Neuronal stem cell (in vitro differentiated cells): ENCODE results near the gene MEGF6.

Experiments
- DNase-seq: peaks from one replicate; pipeline ENCODE4 v3.0.0-alpha.2; 2013; ENCODE audit warnings: low spot score
- H2AFZ ChIP-seq: one replicate; pipeline ENCODE4 v1.6.1; 2013; ENCODE audit warnings: mild to moderate bottlenecking, low read length, inconsistent platforms
- H2AK5ac ChIP-seq: 2 replicates; pipeline ENCODE4 v1.6.1; 2013; ENCODE audit warnings: low read depth, mild to moderate bottlenecking, inconsistent platforms, low read length, moderate library complexity, mixed read lengths
- H2BK120ac ChIP-seq: 2 replicates; pipeline ENCODE4 v1.6.1; 2013; ENCODE audit warnings: low read depth, mild to moderate bottlenecking, inconsistent platforms, low read length, moderate library complexity, mixed read lengths
- H2BK12ac ChIP-seq: one replicate; pipeline ENCODE4 v1.6.1; 2013; ENCODE audit warnings: low read length, inconsistent platforms
- H2BK15ac ChIP-seq: 2 replicates; pipeline ENCODE4 v1.6.1; 2013; ENCODE audit warnings: mild to moderate bottlenecking, low read length, inconsistent platforms, mixed read lengths
- H2BK5ac ChIP-seq: one replicate; pipeline ENCODE4 v1.6.1; 2013; ENCODE audit warnings: inconsistent platforms, mild to moderate bottlenecking, low read length, moderate library complexity
- H3K14ac ChIP-seq: one replicate; pipeline ENCODE4 v1.6.1; 2013; ENCODE audit warnings: low read length, inconsistent platforms
- H3K18ac ChIP-seq: 2 replicates; pipeline ENCODE4 v1.6.1; 2013; ENCODE audit warnings: low read length, inconsistent platforms
- H3K23ac ChIP-seq: 2 replicates; pipeline ENCODE4 v1.6.1; 2013; ENCODE audit warnings: low read depth, mild to moderate bottlenecking, mixed read lengths, low read length, inconsistent platforms; ENCODE audit not compliant: poor library complexity
- H3K27ac ChIP-seq: replicated peaks from 3 replicates; pipeline ENCODE4 v1.5.1; 2013; ENCODE audit warnings: low read length, inconsistent platforms
- H3K27me3 ChIP-seq, 3 experiments: 2 replicates each; pipeline ENCODE4 v1.6.1; 2013; ENCODE audit warnings: low read length in 3 of 3, mild to moderate bottlenecking in 2 of 3, inconsistent platforms in 1 of 3, low read depth in 1 of 3, mixed read lengths in 1 of 3, moderate library complexity in 1 of 3; ENCODE audit not compliant: control insufficient read depth in 3 of 3, insufficient read depth in 3 of 3
- H3K36me3 ChIP-seq, 2 donors: replicated peaks in 1 of 2; 2 replicates each; pipeline ENCODE4 v1.6.1; 2013; ENCODE audit warnings: low read length in 2 of 2; ENCODE audit not compliant: control insufficient read depth in 2 of 2, insufficient read depth in 2 of 2
- H3K4ac ChIP-seq: 2 replicates; pipeline ENCODE4 v1.6.1; 2013; ENCODE audit warnings: inconsistent platforms, mild to moderate bottlenecking, low read length, moderate library complexity
- H3K4me1 ChIP-seq, 2 donors: 1 replicate in 1 of 2; 2 replicates in 1 of 2; pipeline ENCODE4 v1.6.1; 2013; ENCODE audit warnings: low read length in 2 of 2, low read depth in 1 of 2; ENCODE audit not compliant: control insufficient read depth in 2 of 2, insufficient read depth in 1 of 2
- H3K4me2 ChIP-seq: one replicate; pipeline ENCODE4 v1.6.1; 2013; ENCODE audit warnings: mild to moderate bottlenecking, low read length, inconsistent platforms; ENCODE audit not compliant: insufficient read depth, poor library complexity, severe bottlenecking
- H3K4me3 ChIP-seq, 2 donors: 2 replicates each; pipeline ENCODE4 v1.5.1; 2013; ENCODE audit warnings: low read length in 2 of 2, mild to moderate bottlenecking in 2 of 2, inconsistent platforms in 1 of 2, moderate library complexity in 1 of 2
- H3K79me1 ChIP-seq: one replicate; pipeline ENCODE4 v1.6.1; 2013; ENCODE audit warnings: low read depth, mild to moderate bottlenecking, inconsistent platforms, low read length, moderate library complexity
- H3K9ac ChIP-seq: one replicate; pipeline ENCODE4 v1.6.1; 2013; ENCODE audit warnings: mild to moderate bottlenecking, low read depth, low read length, inconsistent platforms; ENCODE audit not compliant: poor library complexity
- H3K9me3 ChIP-seq, 2 donors: replicated peaks in 1 of 2; 2 replicates each; pipeline versions ENCODE3 to v1.6.1; 2013; ENCODE audit warnings: low read length in 2 of 2, mild to moderate bottlenecking in 2 of 2, inconsistent platforms in 1 of 2, low read depth in 1 of 2, mixed read lengths in 1 of 2, moderate library complexity in 1 of 2; ENCODE audit not compliant: control insufficient read depth in 2 of 2, insufficient read depth in 1 of 2
- H4K8ac ChIP-seq: one replicate; pipeline ENCODE4 v1.6.1; 2013; ENCODE audit warnings: low read depth, mild to moderate bottlenecking, inconsistent platforms, low read length, moderate library complexity
- H4K91ac ChIP-seq: one replicate; pipeline ENCODE4 v1.6.1; 2013; ENCODE audit warnings: low read length, low read depth, mild to moderate bottlenecking, inconsistent platforms; ENCODE audit not compliant: poor library complexity
- WGBS, 2 donors: extraction: QIAGEN DNeasy Blood & Tissue Kit; methylation state at CpG; one replicate each; pipeline ENCODE4 v1.1.7; 2013; ENCODE audit warnings: missing lambda C conversion rate in 2 of 2, mixed read lengths in 1 of 2; ENCODE audit not compliant: insufficient read length in 2 of 2, insufficient replicate concordance in 1 of 2; ENCODE audit errors: extremely low coverage in 2 of 2; 5-methylcytosine and 5-hydroxymethylcytosine counted together

The MEGF6 gene

GRCh38 chr1:3500265-3500835 is 111.0 kb downstream of the MEGF6 start:
- peaks cover 6% of the 10 kb centered on the region for H3K79me1 ChIP-seq
- no CpG with 5 or more reads among the region's 32 CpGs for WGBS, 2 donors
- H4K91ac ChIP-seq: no peak overlapping the region
- peaks cover 0 to 3% of the 10 kb centered on the region in 2 donors for H3K4me1 ChIP-seq
- no peak overlapping the region for H3K4me2 ChIP-seq
- no peak for DNase-seq
- no peak overlapping the region for H3K4me3 ChIP-seq
- H2AK5ac ChIP-seq: no peak overlapping the region
- no peak overlapping the region for H2BK120ac ChIP-seq
- no peaks in the 10 kb centered on the region for H3K36me3 ChIP-seq
- no peak overlapping the region for H2BK12ac ChIP-seq
- H2BK15ac ChIP-seq: no peak overlapping the region
- H3K23ac ChIP-seq: peak overlapping the region; percentile 89
- no peak overlapping the region for H2AFZ ChIP-seq
- no peak overlapping the region for H3K9ac ChIP-seq
- no peak overlapping the region for H3K14ac ChIP-seq
- H4K8ac ChIP-seq: no peak overlapping the region
- H2BK5ac ChIP-seq: no peak overlapping the region
- H3K27me3 ChIP-seq: no peaks in the 10 kb centered on the region
- H3K4ac ChIP-seq: no peak overlapping the region
- peak overlapping the region; percentile 28 for H3K18ac ChIP-seq
- H3K9me3 ChIP-seq: no peaks in the 10 kb centered on the region
- H3K27ac ChIP-seq: no peak overlapping the region

- Histone ChIP-seq H3K4me3 (no peak overlapping the region), H2AFZ (no peak overlapping the region), H3K4me2 (no peak overlapping the region), H2BK5ac (no peak overlapping the region), H3K23ac (no peak overlapping the region), H3K27me3 (no peaks in the 10 kb centered on the region), H2AK5ac (no peak overlapping the region), H2BK120ac (no peak overlapping the region), H3K27ac (no peak overlapping the region), H2BK12ac (no peak overlapping the region), H3K9ac (peak overlapping the region; percentile 37), H3K18ac (no peak overlapping the region), H2BK15ac (no peak overlapping the region), H3K4ac (no peak overlapping the region), H3K36me3 (no peaks in the 10 kb centered on the region), H4K8ac (no peak overlapping the region), H3K9me3 (no peaks in the 10 kb centered on the region), H3K4me1 (peaks cover 0 to 3% of the 10 kb centered on the region in 2 donors), H3K14ac (no peak overlapping the region), H4K91ac (no peak overlapping the region), H3K79me1 (peaks cover 7% of the 10 kb centered on the region)
- no peak for DNase-seq
- no CpG with 5 or more reads among the region's 22 CpGs for WGBS, 2 donors
Observed at GRCh38 chr1:3499611-3500010, 111.7 kb downstream of the MEGF6 start.

- Histone ChIP-seq H3K36me3 (no peaks in the 10 kb centered on the region), H4K91ac (no peak overlapping the region), H3K18ac (no peak overlapping the region), H2BK12ac (no peak overlapping the region), H3K14ac (peak overlapping the region; percentile 56), H3K4me1 (peaks cover 0 to 3% of the 10 kb centered on the region in 2 donors), H4K8ac (no peak overlapping the region), H3K4me2 (no peak overlapping the region), H2AFZ (no peak overlapping the region), H3K23ac (peak overlapping the region; percentile 65), H2BK5ac (peak overlapping the region; percentile 48), H3K27me3 (no peaks in the 10 kb centered on the region), H3K9me3 (no peaks in the 10 kb centered on the region), H2BK15ac (no peak overlapping the region), H3K27ac (no peak overlapping the region), H3K4ac (no peak overlapping the region), H2AK5ac (no peak overlapping the region), H3K9ac (no peak overlapping the region), H3K4me3 (no peak overlapping the region), H2BK120ac (no peak overlapping the region), H3K79me1 (peaks cover 7% of the 10 kb centered on the region)
- WGBS, 2 donors: no CpG with 5 or more reads among the region's 8 CpGs
- no peak for DNase-seq
Observed at GRCh38 chr1:3498986-3499385, 112.3 kb downstream of the MEGF6 start.

GRCh38 chr1:3498246-3498930 is 112.9 kb downstream of the MEGF6 start:
- H2AK5ac ChIP-seq: no peak overlapping the region
- no peak overlapping the region for H3K4me3 ChIP-seq
- no peak overlapping the region for H2AFZ ChIP-seq
- peak overlapping the region; percentile 60 for H3K9ac ChIP-seq
- no peak overlapping the region for H2BK120ac ChIP-seq
- H3K14ac ChIP-seq: peak overlapping the region; percentile 56
- H2BK12ac ChIP-seq: peak overlapping the region; percentile 22
- no peaks in the 10 kb centered on the region for H3K36me3 ChIP-seq
- peak overlapping the region; percentile 48 for H3K18ac ChIP-seq
- no peak overlapping the region for H2BK15ac ChIP-seq
- peaks cover 0 to 3% of the 10 kb centered on the region in 2 donors for H3K4me1 ChIP-seq
- H2BK5ac ChIP-seq: peak overlapping the region; percentile 48
- H3K4me2 ChIP-seq: no peak overlapping the region
- no peaks in the 10 kb centered on the region for H3K9me3 ChIP-seq
- H3K79me1 ChIP-seq: peaks cover 7% of the 10 kb centered on the region
- H3K27ac ChIP-seq: no peak overlapping the region
- DNase-seq: no peak
- H3K4ac ChIP-seq: no peak overlapping the region
- no CpG with 5 or more reads among the region's 26 CpGs for WGBS, 2 donors
- H4K8ac ChIP-seq: no peak overlapping the region
- H4K91ac ChIP-seq: no peak overlapping the region
- H3K23ac ChIP-seq: no peak overlapping the region
- no peaks in the 10 kb centered on the region for H3K27me3 ChIP-seq
